GM18951 (cell line): ENCODE measurements around the gene DOP1B.

ENCODE experiments used
- POLR2A ChIP-seq: IDR thresholded peaks from 4 replicates; pipeline ENCODE4 v1.6.1; 2011; ENCODE audit warnings: mild to moderate bottlenecking; ENCODE audit not compliant: insufficient read length, insufficient read depth; ENCODE audit errors: extremely low read depth
- in situ Hi-C: fragments of 300-500 bp; cut with MboI; formaldehyde crosslinking; loops from one replicate; pipeline ENCODE4 v1.12.0; 2022; ENCODE audit warnings: low sequenced_read_pairs, mixed read lengths, inconsistent platforms; ENCODE audit not compliant: unreplicated experiment

Gene DOP1B

GRCh38 chr21:36149788-36150711 is 6.6 kb upstream of the DOP1B start:
- no peak for TF ChIP-seq POLR2A
- in situ Hi-C loops, result no loop called here

- in situ Hi-C loops, result no loop called here
- peak; percentile 11 for TF ChIP-seq POLR2A
Observed at GRCh38 chr21:36155603-36156338, 853 bp upstream of the DOP1B start.

- no peak for TF ChIP-seq POLR2A
- in situ Hi-C loops, result no loop called here
Observed at GRCh38 chr21:36156339-36156814, 247 bp upstream of the DOP1B start.

- TF ChIP-seq POLR2A, result no peak
- in situ Hi-C loops, result no loop called here
Observed at GRCh38 chr21:36159356-36159921, 2.8 kb downstream of the DOP1B start.

- in situ Hi-C loops, result no loop called here
- no peak for TF ChIP-seq POLR2A
Observed at GRCh38 chr21:36160850-36161178, 4.2 kb downstream of the DOP1B start.

- in situ Hi-C loops, result no loop called here
- TF ChIP-seq POLR2A, result no peak
Observed at GRCh38 chr21:36162631-36163030, 6.0 kb downstream of the DOP1B start.

- TF ChIP-seq POLR2A, result no peak
- in situ Hi-C loops, result no loop called here
Observed at GRCh38 chr21:36163750-36164741, 7.4 kb downstream of the DOP1B start.

- no peak for TF ChIP-seq POLR2A
- in situ Hi-C loops, result no loop called here
Observed at GRCh38 chr21:36165356-36165755, 8.7 kb downstream of the DOP1B start.

- TF ChIP-seq POLR2A, result no peak
- in situ Hi-C loops, result no loop called here
Observed at GRCh38 chr21:36166705-36167104, 10.1 kb downstream of the DOP1B start.

GRCh38 chr21:36167541-36167940 is 10.9 kb downstream of the DOP1B start:
- in situ Hi-C loops, result no loop called here
- TF ChIP-seq POLR2A, result no peak

- in situ Hi-C loops, result no loop called here
- TF ChIP-seq POLR2A, result no peak
Observed at GRCh38 chr21:36169470-36170128, 13.0 kb downstream of the DOP1B start.

GRCh38 chr21:36170823-36171222 is 14.2 kb downstream of the DOP1B start:
- no peak for TF ChIP-seq POLR2A
- in situ Hi-C loops, result no loop called here
